Activated T-helper 1 cell treated with anti-CD3 and anti-CD28 coated beads, Interleukin-2, amount 50 U/mL, for 16 hours (primary cell): ENCODE data around the gene MEGF8.
"Not testable (repeated sequence)": the region's sequence is repeated elsewhere in the genome, so short reads cannot be mapped to it uniquely, and the experiment has no call there.

Experiments used
- DNase-seq, 2 donors: peaks; one replicate each; pipeline ENCODE4 v3.0.0-alpha.2; 2020; ENCODE audit warnings: low read depth in 1 of 2, low spot score in 1 of 2

The MEGF8 gene

GRCh38 chr19:42331333-42331732 is 5.9 kb downstream of the MEGF8 start:
- DNase-seq = not testable (repeated sequence)

DNA sequence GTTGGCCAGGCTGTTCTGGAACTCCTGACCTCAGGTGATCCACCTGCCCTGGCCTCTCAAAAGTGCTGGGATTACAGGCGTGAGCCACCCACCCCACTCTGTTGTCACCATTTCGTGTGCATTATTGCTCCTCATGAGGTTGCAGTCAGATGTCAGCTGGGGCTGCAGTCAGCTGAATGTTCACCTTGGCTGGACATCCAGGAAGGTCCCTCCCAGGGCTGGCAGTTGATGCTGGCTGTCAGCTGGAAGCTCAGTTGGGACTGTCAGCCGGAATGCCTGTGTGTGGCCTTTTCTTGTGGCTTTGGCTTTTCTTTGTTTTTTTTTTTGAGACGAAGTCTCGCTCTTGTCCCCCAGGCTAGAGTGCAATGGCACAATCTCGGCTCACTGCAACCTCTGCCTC is 6.6 kb downstream of the MEGF8 start:
- no peak for DNase-seq

- DNase-seq = no peak
Measured at GRCh38 chr19:42333018-42333417, 7.6 kb downstream of the MEGF8 start.

DNA sequence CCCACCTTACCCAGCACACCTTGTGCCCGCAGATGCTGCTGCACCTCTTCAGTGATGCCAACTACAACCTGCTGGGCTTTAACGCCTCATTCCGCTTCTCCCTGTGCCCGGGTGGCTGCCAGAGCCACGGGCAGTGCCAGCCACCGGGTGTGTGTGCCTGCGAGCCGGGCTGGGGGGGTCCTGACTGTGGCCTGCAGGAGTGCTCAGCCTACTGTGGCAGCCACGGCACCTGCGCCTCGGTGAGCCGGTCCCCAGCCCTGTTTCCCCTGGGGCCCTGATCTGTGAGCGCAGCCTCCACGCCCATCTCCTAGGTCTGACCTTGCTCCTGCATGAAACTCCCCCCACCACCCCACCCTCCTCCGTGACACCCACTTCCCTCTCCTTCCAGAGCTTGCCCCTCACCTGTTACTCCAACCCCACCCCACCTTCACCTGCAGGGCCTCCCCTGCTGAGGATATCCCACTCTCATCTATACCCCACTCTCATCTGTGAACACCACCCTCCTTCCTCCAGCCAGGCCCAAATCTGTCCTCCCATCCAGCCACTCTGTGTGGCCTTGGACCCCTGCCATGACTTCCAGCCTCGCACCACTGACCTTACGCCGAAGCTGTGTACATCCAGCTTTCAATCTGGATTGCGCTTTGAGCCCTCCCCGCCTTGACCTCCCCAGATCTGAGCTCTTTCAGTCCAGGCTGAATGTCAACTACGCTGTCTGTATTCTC is 8.7 kb downstream of the MEGF8 start:
- no peak for DNase-seq

DNA sequence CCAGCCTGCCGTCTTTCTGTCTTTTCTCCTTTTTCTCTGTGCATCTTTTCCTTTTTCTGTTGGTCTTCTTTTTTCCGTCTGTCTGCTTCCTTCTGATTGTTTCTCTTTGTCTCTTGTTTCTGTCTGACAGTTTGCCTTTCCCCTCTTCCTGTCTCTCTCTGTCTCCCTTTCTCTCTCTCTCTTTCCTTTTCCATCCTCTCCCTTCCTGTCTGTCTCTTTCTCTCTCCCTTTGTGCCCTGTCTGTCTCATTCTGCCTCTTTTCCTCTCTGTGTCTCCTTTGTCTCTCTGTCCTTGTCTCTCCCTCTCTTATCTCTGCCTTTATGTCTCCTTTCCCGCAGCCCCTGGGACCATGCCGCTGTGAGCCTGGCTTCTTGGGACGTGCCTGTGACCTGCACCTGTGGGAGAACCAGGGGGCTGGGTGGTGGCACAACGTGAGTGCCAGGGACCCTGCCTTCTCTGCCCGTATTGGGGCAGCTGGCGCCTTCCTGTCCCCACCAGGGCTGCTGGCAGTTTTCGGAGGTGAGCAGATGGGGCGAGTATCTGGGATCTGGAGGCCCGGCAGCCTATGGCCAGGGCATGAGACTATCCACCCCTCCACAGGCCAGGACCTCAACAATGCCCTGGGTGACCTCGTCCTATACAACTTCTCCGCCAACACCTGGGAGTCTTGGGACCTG is 9.4 kb downstream of the MEGF8 start:
- DNase-seq = no peak

DNA sequence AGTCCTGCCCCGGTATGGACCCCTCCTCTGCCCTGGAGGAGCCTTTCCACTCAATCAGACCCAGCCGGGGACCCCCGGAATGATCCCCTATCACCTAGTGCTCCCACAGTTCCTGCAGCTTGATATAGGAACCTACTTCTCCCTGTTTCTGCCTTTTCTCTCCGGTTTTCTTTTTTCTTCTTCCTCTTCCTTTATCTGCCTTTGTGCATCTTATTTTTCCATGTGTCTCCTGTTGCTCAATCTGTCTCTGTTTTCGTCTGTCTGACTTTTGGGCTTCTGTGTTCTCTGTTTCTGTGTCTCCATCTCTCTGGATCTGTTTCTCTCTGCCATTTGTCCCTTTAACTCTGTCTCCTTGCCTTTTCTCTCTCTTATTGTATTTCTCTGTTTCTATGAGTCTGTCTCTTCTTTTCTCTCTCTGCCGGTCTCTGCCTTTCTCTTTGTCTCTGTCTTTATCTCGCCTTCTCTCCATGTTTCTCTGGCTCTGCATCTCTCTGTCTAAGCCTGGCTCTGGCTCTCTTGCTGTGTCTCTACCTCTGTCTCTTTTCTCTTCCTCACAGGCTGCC is 10.0 kb downstream of the MEGF8 start:
- no peak for DNase-seq

DNA sequence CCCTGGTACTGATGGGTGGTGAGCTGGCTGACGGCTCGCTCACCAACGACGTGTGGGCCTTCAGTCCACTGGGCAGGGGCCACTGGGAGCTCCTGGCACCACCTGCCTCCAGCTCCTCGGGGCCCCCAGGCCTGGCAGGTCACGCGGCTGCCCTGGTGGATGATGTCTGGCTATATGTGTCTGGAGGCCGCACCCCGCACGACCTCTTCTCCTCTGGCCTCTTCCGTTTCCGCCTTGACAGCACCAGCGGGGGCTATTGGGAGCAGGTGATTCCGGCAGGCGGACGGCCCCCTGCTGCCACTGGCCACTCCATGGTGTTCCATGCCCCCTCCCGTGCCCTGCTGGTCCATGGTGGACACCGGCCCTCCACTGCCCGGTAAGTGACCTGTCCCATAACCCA is 10.5 kb downstream of the MEGF8 start:
- DNase-seq = no peak

DNA sequence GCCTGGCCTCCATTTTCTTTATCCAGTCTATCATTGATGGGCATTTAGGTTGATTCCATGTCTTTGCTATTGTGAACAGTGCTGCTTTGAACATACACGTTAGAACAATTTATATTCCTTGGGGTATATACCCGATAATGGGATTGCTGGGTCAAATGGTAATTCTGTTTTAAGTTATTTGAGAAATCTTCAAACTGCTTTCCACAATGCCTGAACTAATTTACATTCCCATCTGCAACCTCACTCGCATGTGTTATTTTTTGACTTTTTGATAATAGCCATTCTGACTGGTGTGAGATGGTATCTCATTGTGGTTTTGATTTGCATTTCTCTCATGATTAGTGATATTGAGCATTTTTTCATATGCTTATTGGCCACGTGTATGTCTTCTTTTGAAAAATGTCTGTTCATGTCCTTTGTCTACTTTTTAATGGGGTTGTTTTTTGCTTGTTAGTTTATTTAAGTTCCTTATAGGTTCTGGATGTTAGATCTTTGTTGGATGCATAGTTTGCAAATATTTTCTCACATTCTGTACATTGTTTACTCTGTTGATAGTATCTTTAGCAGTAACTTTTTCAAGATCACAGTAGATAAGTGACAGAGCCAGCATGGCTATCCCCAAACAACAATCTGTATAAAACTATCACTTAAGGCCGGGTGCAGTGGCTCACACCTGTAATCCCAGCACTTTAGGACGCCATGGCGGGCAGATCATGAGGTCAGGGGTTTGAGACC is 13.9 kb downstream of the MEGF8 start:
- DNase-seq = not testable (repeated sequence)

DNA sequence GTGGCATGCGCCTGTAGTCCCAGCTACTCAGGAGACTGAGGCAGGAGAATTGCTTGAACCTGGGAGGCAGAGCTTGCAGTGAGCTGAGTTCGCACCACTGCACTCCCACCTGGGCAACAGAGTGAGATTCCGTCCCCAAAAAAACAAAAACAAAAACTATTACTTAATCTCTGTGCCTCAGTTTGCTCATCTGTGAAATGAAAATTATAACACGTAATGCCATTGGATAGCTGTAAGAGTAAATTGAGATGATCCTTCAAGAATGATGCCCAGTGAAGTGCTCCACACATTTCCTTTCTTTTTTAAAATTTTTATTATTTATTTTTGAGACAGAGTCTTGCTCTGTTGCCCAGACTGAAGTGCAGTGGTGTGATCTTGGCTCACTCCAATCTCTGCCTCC is 14.5 kb downstream of the MEGF8 start:
- DNase-seq = not testable (repeated sequence)

- DNase-seq = no peak
Measured at GRCh38 chr19:42343344-42344110, 18.1 kb downstream of the MEGF8 start.

DNA sequence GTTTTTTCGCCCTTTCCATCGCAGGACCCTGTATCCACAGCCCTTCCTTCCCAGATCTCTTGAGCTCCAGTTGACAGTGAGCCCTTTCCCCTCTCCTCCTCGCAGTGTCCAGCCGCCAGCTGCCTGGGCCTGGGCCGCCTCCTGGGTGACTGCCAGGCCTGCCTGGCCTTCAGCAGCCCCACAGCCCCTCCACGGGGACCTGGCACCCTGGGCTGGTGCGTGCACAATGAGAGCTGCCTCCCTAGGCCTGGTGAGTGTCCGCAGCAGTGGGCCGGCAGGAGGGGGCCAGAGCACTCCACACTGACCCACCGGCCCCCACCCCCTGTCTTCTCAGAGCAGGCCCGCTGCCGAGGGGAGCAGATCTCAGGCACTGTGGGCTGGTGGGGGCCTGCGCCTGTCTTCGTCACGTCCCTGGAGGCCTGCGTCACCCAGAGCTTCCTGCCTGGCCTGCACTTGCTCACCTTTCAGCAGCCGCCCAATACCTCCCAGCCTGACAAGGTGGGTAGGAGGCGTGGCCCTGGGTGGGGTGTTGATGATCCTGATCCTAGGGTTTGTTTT is 19.0 kb downstream of the MEGF8 start:
- DNase-seq = no peak

- no peak for DNase-seq
Measured at GRCh38 chr19:42345191-42345812, 19.9 kb downstream of the MEGF8 start.

DNA sequence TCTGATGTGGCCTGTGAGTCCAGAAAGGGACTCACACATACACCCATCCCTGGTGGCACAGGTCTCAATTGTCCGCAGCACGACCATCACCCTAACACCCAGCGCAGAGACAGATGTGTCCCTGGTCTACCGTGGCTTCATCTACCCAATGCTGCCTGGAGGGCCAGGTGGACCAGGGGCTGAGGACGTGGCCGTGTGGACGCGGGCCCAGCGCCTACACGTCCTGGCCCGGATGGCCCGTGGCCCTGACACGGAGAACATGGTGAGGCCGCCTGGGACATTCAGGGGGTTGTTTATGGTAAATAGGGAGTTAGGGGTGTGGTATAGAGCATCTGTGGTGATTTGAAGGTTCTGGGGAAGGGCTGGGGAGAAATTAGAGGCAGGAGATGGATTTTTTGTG is 22.8 kb downstream of the MEGF8 start:
- no peak for DNase-seq

GRCh38 chr19:42349378-42350107 is 24.1 kb downstream of the MEGF8 start:
- DNase-seq = no peak

- DNase-seq = no peak
Measured at GRCh38 chr19:42350417-42350816, 25.0 kb downstream of the MEGF8 start.

DNA sequence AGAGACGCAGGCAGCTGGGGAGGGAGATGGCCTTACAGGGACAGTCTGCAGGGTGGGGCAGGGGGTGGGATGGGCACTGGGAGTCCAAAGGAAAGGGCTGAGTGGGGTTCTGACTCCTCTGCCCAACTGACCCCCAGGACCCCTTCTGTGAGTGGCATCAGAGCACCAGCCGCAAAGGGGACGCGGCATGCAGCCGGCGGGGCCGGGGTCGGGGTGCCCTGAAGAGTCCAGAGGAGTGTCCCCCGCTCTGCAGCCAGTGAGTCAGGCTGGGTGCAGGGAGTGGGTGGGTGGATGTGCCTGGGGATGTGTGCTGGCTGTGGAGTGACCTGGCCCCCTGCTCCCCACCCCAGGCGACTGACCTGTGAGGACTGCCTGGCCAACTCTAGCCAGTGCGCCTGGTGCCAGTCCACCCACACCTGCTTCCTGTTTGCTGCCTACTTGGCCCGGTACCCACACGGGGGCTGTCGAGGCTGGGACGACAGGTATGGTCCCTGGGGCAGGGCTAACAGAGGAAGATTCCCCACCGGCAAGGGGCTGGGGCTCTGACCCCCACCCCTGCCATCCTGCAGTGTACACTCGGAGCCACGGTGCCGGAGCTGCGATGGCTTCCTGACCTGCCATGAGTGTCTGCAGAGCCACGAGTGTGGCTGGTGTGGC is 25.8 kb downstream of the MEGF8 start:
- no peak for DNase-seq

DNA sequence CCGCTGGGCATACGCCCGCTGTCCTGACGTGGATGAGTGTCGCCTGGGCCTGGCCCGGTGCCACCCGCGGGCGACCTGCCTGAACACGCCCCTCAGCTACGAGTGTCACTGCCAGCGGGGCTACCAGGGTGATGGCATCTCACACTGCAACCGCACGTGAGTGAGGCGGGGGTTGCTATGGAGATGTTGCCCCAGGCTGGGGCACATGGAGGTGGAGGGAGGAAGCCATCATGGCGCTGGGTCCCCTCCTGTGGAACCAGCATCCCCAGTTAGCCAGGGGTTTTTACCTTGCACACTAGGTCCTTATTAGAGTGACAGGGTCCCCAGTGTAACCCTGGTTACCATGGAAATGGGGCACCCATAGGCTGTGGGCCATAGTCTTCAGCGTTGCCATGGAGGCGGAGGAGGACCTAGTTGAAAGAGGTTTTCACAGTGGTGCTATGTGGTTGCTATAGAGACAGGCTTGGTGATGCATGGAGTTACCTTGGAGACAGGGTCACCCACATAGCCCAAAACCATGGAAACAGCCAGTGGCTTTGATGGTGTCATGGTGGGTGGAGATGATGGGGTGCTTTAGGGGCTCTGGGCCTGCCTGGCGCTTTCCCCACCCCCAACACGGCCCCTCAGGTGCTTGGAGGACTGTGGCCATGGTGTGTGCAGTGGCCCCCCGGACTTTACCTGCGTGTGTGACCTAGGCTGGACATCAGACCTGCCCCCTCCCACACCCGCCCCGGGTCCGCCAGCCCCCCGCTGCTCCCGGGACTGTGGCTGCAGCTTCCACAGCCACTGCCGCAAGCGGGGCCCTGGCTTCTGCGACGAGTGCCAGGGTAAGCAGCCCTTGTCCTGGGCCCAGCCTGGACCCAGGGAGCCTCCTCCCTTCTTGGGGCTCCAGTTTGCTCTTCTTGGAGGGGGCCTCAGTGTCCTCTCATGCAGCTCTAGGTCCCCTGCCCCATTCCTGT is 27.1 kb downstream of the MEGF8 start:
- DNase-seq = no peak
